HG03432 (cell line): ENCODE results near the gene INTS7.

ENCODE experiments used
- ATAC-seq: cut with Tn5 transposase; IDR thresholded peaks from one replicate; pipeline ENCODE4 v1.9.1; 2021; ENCODE audit warnings: mild to moderate bottlenecking, moderate library complexity; ENCODE audit not compliant: unreplicated experiment

INTS7 gene, protein sequence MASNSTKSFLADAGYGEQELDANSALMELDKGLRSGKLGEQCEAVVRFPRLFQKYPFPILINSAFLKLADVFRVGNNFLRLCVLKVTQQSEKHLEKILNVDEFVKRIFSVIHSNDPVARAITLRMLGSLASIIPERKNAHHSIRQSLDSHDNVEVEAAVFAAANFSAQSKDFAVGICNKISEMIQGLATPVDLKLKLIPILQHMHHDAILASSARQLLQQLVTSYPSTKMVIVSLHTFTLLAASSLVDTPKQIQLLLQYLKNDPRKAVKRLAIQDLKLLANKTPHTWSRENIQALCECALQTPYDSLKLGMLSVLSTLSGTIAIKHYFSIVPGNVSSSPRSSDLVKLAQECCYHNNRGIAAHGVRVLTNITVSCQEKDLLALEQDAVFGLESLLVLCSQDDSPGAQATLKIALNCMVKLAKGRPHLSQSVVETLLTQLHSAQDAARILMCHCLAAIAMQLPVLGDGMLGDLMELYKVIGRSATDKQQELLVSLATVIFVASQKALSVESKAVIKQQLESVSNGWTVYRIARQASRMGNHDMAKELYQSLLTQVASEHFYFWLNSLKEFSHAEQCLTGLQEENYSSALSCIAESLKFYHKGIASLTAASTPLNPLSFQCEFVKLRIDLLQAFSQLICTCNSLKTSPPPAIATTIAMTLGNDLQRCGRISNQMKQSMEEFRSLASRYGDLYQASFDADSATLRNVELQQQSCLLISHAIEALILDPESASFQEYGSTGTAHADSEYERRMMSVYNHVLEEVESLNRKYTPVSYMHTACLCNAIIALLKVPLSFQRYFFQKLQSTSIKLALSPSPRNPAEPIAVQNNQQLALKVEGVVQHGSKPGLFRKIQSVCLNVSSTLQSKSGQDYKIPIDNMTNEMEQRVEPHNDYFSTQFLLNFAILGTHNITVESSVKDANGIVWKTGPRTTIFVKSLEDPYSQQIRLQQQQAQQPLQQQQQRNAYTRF

GRCh38 chr1:212035123-212035834 lies at the start of gene INTS7, which contains the start of gene DTL:
INTS7 (minus strand) TSS chr1:212035557; CDS start chr1:212035437, 120 bp downstream.
DTL (plus strand) TSS chr1:212035748; CDS start chr1:212035891, 143 bp downstream.
- peak; percentile 78 for ATAC-seq

- no peak for ATAC-seq
Observed at GRCh38 chr1:212082765-212083406, 47.5 kb upstream of the INTS7 start.

DNA sequence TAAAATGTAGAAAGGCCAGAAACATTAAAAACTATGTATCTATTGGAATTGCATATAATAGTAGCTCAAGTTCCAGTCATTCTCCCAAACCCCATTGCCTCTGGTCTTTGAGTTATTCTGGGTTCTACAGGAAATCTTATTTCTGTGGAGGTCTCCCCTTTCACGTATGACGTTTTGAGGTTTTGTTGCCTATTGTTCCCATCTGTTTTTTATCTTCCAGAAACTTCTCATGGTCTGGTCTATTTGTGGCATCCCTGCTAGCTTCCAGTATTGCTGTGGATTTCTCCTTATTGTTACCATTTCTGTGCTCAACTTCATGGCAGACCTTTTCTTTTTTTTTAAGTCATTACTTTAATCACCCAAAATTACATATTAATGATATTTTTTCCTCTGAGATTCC lies 43.5 kb upstream of the INTS7 start:
- ATAC-seq: no peak

GRCh38 chr1:212077028-212077427 lies 41.7 kb upstream of the INTS7 start:
- no peak for ATAC-seq

- no peak for ATAC-seq
Observed at GRCh38 chr1:212074856-212075255, 39.5 kb upstream of the INTS7 start.

GRCh38 chr1:212074313-212074712 lies 39.0 kb upstream of the INTS7 start:
- no peak for ATAC-seq

- ATAC-seq: no peak
Observed at GRCh38 chr1:212073490-212073889, 38.1 kb upstream of the INTS7 start.

GRCh38 chr1:212072047-212072446 lies 36.7 kb upstream of the INTS7 start:
- no peak for ATAC-seq

- no peak for ATAC-seq
Observed at GRCh38 chr1:212070720-212071302, 35.5 kb upstream of the INTS7 start.

GRCh38 chr1:212067787-212068186 lies 32.4 kb upstream of the INTS7 start:
- ATAC-seq: no peak

DNA sequence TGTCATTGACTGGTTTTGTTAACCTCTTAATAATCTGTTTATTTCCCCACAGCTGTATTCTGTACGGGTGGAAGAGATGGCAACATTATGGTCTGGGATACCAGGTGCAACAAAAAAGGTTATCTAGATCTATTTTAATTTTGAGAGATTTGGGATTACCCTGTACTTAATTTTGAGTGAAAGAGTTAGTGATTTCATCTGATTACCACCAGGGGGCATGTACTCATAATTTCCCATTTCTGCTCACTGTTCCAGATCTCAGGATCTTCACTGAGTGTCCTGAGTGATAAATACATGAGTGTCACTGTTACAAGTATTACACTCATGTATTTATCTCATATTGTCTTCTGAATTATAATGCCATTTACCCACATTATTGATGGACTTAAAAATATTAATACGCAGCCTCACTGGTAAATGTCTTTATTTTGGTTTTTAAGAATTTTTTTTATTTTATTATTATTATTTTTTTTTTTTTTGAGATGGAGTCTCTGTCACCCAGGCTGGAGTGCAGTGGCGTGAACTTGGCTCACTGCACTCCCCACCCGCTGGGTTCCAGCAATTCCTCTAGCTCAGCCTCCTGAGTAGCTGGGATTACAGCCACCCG lies 27.6 kb upstream of the INTS7 start:
- ATAC-seq: peak; percentile 46

DNA sequence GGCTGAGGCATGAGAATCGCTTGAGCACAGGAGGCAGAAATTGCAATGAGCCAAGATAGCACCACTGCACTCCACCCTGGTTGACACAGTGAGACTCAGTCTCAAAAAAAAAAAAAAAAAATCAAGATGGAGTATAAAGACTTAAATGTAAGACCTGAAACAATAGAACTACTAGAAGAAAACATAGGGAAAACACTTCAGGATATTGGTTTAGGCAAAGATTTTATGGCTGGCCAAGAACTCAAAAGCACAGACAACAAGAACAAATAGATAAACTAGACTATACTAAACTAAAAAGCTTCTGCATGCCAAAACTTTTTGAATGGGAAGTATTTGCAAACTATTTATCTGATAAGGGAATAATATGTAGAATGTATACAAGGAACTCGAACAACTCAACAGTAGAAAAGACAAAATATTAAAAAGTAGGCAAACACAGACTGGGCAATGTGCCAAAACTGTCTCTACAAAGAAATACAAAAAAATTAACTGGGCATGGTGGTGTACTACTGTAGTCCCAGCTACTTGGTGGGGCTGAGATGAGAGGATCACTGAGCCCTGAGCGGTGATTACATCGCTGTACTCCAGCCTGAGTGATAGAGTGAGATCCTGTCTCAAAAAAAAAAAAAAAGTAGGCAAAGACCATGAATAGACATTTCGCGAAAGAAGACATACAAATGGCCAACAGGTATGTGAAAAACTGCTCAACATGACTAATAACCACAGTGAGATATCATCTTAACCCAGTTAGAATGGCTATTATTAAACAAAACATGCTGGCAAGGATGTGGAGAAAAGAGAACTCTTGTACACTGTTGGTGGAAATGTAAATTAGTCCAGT lies 25.5 kb upstream of the INTS7 start:
- no peak for ATAC-seq

- no peak for ATAC-seq
Observed at GRCh38 chr1:212055333-212055732, 20.0 kb upstream of the INTS7 start.

GRCh38 chr1:212053993-212054392 lies 18.6 kb upstream of the INTS7 start:
- no peak for ATAC-seq

DNA sequence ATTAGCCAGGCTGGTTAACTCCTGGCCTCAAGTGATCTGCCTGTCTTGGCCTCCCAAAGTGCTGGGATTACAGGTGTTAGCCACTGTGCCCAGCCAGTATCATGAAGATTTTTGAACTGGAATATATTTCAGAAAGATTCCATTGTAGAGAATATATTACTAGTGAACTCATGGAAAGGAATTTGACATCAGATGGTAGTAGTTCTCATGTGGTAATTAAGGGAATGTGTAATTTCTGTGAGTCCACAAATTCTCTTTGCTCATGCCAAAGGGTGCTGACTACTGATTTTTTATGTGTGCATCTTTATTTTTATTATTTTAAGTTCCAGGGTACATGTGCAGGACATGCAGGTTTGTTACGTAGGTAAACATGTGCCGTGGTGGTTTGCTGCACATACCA lies 10.6 kb upstream of the INTS7 start:
- ATAC-seq: no peak

DNA sequence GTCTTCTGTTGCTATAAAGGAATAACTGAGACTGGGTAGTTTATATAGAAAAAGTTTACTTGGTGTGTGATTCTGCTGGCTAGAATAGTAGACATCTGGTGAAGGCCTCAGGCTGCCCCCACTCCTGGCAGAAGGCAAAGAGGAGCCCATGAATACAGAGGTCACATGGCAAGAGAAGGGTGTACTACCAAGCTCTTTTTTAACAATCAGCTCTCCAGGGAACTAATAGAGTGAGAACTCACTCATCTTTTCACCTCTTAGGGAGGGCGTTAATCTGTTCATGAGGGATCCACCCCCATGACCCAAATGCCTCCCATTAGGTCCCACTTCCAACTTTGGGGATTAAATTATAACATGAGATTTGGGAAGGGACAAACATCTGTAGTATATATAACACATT lies 9.5 kb upstream of the INTS7 start:
- ATAC-seq: no peak

DNA sequence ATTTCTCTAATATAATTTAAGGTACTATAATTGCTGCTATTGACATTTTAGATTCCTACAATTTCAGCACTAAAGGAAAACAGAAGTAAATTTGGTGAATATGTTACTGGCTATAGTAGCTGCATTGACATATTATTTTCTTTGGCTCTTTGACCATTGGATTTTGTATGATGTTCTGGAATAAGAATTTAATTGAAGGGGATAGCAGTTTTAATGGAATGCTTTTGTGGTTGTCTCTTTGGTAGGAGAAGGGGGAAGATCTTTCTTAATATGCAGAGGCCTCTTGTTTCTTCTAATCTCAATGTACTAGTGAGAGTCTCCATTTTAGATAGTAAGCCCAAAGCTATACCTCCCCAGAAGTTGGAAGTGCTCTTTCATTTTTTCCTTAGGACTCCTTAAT lies 7.1 kb upstream of the INTS7 start:
- no peak for ATAC-seq

DNA sequence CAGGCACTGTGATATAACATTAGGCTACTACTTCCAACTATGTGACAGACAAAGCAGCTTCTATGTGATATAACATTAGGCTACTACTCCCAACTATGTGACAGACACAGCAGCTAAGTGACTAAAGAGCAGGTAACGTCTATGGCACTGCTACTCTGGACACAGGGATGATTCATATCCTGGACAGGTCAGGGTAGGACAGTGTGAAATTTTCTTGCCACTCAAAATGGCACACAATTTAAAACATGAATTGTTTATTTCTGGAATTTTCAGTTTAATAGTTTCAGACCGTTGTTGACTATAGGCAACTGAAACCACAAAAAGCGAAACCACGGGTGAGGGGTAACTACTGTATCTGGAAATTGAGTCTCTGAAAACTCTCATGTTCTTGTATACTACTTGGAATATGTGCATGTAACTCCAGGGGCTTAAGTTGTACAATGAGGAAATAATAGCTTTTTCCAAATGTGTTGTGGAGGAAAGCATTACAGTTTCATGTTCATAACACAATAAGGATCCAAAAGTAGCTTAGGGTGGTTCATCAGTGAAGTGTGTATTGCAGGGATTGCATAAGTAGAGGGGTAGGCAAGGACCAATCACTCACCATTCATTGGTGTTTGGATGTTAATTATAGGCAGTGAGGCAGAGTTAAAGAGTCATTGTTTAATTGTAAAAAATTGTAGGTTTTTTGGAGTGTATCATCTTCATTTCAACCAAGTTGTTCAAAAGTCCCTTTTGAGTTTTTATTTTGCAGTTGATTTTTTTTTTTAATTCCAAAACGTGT lies 5.5 kb upstream of the INTS7 start:
- ATAC-seq: no peak
